GM10248 (cell line): Measurements from ENCODE around the gene PHLPP1.
A peak's percentile ranks its signal among the peaks of the same experiment; 100 is the strongest.

Experiments
- CTCF ChIA-PET: fragments of 300-600 bp; sonication (Branson Sonifier 250); formaldehyde crosslinking; extraction: SDS; loops from one replicate; lab custom pipeline; 2021; ENCODE audit warnings: antibody characterized with exemption; lab: Yijun Ruan, JAX
- POLR2A ChIA-PET: fragments of 350-650 bp; sonication (Branson Sonifier 250); formaldehyde crosslinking; extraction: SDS; loops from one replicate; lab custom pipeline; 2020; ENCODE audit warnings: antibody characterized with exemption; lab: Yijun Ruan, JAX
- DNase-seq: peaks from one replicate; pipeline ENCODE4 v3.0.0; 2012; ENCODE audit errors: extremely low spot score
- CTCF ChIP-seq: IDR thresholded peaks from 2 replicates; pipeline ENCODE4 v1.5.1; 2012; ENCODE audit warnings: mild to moderate bottlenecking, low read depth; ENCODE audit errors: extremely low read depth, missing control alignments, control extremely low read depth

PHLPP1 gene

GRCh38 chr18:62839874-62840713 lies 124.8 kb downstream of the PHLPP1 start:
- no peak for TF ChIP-seq CTCF
- POLR2A ChIA-PET = no interaction called here
- peak; percentile 25 for DNase-seq
- CTCF ChIA-PET = no interaction called here

- DNase-seq = no peak
- POLR2A ChIA-PET = no interaction called here
- CTCF ChIA-PET = no interaction called here
- no peak for TF ChIP-seq CTCF
Observed at GRCh38 chr18:62841405-62841804, 126.1 kb downstream of the PHLPP1 start.

- no peak for DNase-seq
- ChIA-PET POLR2A (no interaction called here), CTCF (no interaction called here)
- no peak for TF ChIP-seq CTCF
Observed at GRCh38 chr18:62842898-62843297, 127.6 kb downstream of the PHLPP1 start.

- POLR2A ChIA-PET = no interaction called here
- DNase-seq = peak; percentile 27
- CTCF ChIA-PET = interaction anchor here (1.2 kb wide), 1 partner anchor 138 kb away, joined by 3 read pairs; no protein-coding TSS in a partner anchor
- TF ChIP-seq CTCF = no peak
Observed at GRCh38 chr18:62844850-62845643, 129.7 kb downstream of the PHLPP1 start.

GRCh38 chr18:62846313-62846712 lies 131.0 kb downstream of the PHLPP1 start:
- POLR2A ChIA-PET = interaction anchor here (0.6 kb wide), 1 partner anchor 493 kb away, joined by 3 read pairs; no protein-coding TSS in a partner anchor
- DNase-seq = no peak
- CTCF ChIA-PET = no interaction called here
- no peak for TF ChIP-seq CTCF

- TF ChIP-seq CTCF = no peak
- CTCF ChIA-PET = no interaction called here
- DNase-seq = no peak
- POLR2A ChIA-PET = no interaction called here
Observed at GRCh38 chr18:62847081-62847480, 131.7 kb downstream of the PHLPP1 start.
